ENCODE data around the gene ZNF750.

- no peak for TF ChIP-seq CTCF (IDR thresholded peaks at IDR 0.05; ENCODE audit: insufficient read depth, low read depth, low read length)
- TF ChIP-seq EZH2 (IDR thresholded peaks at IDR 0.05; ENCODE audit: insufficient read depth, low read length): no peak
These were observed 24.0 kb downstream of the ZNF750 start for GRCh38 chr17:82815790-82816305.
